ENCODE data around the gene ETFBKMT. TPM values are rescaled to one million over a fixed set of nuclear protein-coding genes. Genes with fewer than 3 reads are reported as not detected.
"Not testable (repeated sequence)": the region's sequence is repeated elsewhere in the genome, so short reads cannot be mapped to it uniquely, and the experiment has no call there.

ETFBKMT gene
- total and polyA plus RNA-seq, 5 donors: 3.9 to 6.9 (median 5.8) TPM

DNA sequence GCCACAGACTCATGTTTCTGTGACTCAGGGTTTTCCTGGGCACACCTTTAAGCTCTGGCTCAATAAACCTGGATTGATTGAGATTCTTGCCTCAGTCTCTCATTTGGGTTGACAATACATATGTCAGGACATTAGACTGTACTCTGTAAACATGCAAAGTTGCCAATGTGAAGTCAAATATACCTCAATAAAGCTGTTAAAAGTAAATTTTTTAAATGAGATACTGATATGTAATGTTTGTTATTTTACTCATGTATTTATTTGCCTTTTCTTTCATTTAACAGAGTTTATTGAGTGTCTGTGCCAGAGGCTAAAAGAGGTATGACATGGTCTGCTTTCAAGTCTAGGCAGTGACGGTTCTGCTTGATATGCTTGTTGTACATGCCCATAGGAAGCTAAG lies 3.7 kb upstream of the ETFBKMT start:
- WGBS: 79% methylated on average over 1 of the region's 1 CpG

DNA sequence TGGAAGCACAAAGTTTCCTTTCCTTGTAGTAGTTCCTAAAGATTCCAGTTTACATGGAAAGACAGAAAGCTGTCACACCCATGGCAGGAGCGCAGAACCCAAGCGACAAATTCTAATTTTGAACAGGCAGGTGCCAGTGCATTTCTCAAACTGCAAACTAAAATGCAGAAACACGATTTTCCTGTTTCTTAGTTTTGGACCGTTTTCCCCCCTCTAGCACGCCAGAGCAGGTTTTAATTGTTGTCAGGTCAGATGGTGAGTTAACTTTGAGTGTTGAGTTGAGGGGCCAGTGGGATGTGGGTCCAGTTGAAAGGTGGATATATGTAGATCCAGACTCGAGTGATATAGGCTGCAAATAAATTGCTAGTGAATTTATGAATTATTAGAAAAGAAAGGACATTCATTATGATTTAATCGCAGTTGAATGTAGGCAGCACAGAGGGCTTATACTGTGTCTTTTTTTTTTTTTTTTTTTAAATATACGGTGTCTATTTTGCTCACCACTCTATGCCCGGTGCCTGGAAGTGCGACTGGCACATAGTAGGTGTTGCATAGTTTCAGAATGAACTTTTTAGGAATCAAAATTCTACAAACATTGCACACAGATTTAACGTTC lies 909 bp upstream of the ETFBKMT start:
- H3K9me3 ChIP-seq (ENCODE audit: control insufficient read depth, low read length): no peaks in the 10 kb centered on the region
- 18% methylated on average over 11 of the region's 11 CpGs for WGBS

More for the DNA sequence above, 3.7 kb upstream of the ETFBKMT start:
- intact Hi-C loops (cut with DNase I): loop anchor here in 2 of 4 donors (10.0 kb wide), 2 partner anchors 649 to 999 kb away; no protein-coding TSS in a partner anchor
- no peak for DNase-seq
- no peak overlapping the region for H3K27ac ChIP-seq (ENCODE audit: low read length)
- H3K9me3 ChIP-seq (ENCODE audit: control insufficient read depth, low read length): no peaks in the 10 kb centered on the region
- H3K4me3 ChIP-seq (ENCODE audit: low read length): no peak overlapping the region
- ATAC-seq: no peak
- H3K4me1 ChIP-seq (ENCODE audit: control insufficient read depth, insufficient read depth, low read length): no peaks in the 10 kb centered on the region
- no peaks in the 10 kb centered on the region for H3K27me3 ChIP-seq (ENCODE audit: control insufficient read depth, insufficient read depth)

DNA sequence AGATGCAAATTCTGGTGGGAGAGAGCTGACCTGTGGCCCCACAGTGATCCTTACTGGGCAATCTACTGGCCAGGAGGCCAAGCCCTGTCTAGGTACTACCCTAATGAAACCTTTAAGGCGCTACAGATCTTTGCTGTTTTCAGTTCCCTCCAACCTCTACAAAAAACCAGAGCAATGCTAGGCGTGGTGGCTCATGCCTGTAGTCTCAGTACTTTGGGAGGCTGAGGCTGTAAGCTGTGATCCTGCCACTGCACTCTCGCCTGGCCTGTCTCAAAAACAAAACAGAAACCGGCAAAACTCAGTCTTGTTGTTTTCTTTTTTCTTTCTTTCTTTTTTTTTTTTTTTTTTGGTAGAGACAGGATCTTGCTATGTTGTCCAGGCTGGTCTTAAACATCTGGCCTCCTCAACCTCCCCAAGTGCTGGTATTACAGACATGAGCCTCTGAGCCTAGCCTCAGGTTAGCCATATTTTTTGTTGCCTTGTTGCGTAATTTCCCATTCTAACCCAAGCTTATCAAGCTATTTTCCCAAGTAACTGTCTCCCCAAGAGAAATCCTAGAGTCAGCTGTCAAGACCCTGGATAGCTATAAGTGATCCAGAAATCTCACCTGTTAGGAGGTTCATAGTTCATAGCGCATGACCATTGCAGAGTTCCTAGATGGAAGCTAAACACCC lies 2.8 kb downstream of the ETFBKMT start:
- Histone ChIP-seq H3K4me1 (ENCODE audit: control insufficient read depth, insufficient read depth, low read length) (no peaks in the 10 kb centered on the region), H3K4me3 (ENCODE audit: low read length) (no peak overlapping the region), H3K9me3 (ENCODE audit: control insufficient read depth, low read length) (no peaks in the 10 kb centered on the region), H3K27ac (ENCODE audit: low read length) (no peak overlapping the region), H3K27me3 (ENCODE audit: control insufficient read depth, insufficient read depth) (no peaks in the 10 kb centered on the region)
- DNase-seq (no peak), ATAC-seq (no peak)
- 97% methylated on average over 6 of the region's 6 CpGs for WGBS
- intact Hi-C loops (cut with DNase I): no loop called here

More for the DNA sequence above, 909 bp upstream of the ETFBKMT start:
- intact Hi-C loops (cut with DNase I): loop anchor here in 2 of 4 donors (10.0 kb wide), 2 partner anchors 646 to 996 kb away; no protein-coding TSS in a partner anchor
- Histone ChIP-seq H3K4me1 (ENCODE audit: control insufficient read depth, insufficient read depth, low read length) (no peaks in the 10 kb centered on the region), H3K27ac (ENCODE audit: low read length) (peak overlapping the region; percentile 97), H3K27me3 (ENCODE audit: control insufficient read depth, insufficient read depth) (no peaks in the 10 kb centered on the region), H3K4me3 (ENCODE audit: low read length) (peak overlapping the region; percentile 88)
- DNase-seq: no peak
- ATAC-seq: peak; percentile 8 to 28

DNA sequence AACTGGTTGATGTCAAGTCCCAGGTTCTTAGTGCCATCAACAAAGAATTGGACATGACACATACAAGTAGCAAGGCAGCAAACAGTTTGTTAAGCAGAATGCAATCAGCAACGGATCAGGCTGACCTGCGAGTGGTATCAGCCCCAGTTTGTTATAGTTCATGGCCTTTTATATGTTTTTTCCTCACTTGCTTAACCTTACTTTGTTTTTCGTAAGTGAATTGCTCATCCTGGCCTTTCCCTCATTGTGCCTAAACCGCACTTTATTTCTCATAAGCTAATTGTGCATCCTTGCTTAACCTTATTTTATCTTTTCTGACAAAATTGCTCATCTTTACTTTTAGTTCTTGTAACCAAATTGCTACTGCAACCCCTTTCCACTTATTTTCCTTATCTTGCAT lies 4.1 kb downstream of the ETFBKMT start:
- no peaks in the 10 kb centered on the region for H3K9me3 ChIP-seq (ENCODE audit: control insufficient read depth, low read length)
- no peaks in the 10 kb centered on the region for H3K4me1 ChIP-seq (ENCODE audit: control insufficient read depth, insufficient read depth, low read length)
- no peak for DNase-seq
- intact Hi-C loops (cut with DNase I): no loop called here
- WGBS: 85% methylated on average over 4 of the region's 4 CpGs
- no peaks in the 10 kb centered on the region for H3K27me3 ChIP-seq (ENCODE audit: control insufficient read depth, insufficient read depth)
- ATAC-seq: no peak
- no peak overlapping the region for H3K4me3 ChIP-seq (ENCODE audit: low read length)
- no peak overlapping the region for H3K27ac ChIP-seq (ENCODE audit: low read length)

DNA sequence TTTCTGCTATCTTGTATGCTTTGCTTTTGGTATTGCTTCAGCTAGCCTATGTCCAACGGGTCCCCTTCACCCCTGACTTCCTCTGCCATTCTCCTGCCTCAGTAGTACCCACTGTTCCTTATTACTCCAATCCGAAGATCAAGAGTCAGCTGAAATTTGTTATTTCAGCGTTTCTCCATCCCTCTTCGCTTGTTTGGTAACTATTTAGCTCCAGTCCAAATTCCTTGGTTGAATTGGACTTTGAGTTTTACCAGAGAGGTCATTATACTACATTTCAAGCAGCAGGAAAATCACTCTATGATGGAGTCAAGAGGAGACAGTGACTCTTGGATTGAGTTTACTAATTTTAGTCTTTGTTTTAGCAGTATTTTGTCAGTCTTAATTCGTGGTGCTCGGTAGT lies 4.5 kb downstream of the ETFBKMT start:
- Histone ChIP-seq H3K27ac (ENCODE audit: low read length) (no peak overlapping the region), H3K9me3 (ENCODE audit: control insufficient read depth, low read length) (no peaks in the 10 kb centered on the region), H3K27me3 (ENCODE audit: control insufficient read depth, insufficient read depth) (no peaks in the 10 kb centered on the region), H3K4me3 (ENCODE audit: low read length) (no peak overlapping the region), H3K4me1 (ENCODE audit: control insufficient read depth, insufficient read depth, low read length) (no peaks in the 10 kb centered on the region)
- intact Hi-C loops (cut with DNase I): no loop called here
- DNase-seq: no peak
- WGBS: 84% methylated on average over 6 of the region's 6 CpGs
- ATAC-seq: no peak

DNA sequence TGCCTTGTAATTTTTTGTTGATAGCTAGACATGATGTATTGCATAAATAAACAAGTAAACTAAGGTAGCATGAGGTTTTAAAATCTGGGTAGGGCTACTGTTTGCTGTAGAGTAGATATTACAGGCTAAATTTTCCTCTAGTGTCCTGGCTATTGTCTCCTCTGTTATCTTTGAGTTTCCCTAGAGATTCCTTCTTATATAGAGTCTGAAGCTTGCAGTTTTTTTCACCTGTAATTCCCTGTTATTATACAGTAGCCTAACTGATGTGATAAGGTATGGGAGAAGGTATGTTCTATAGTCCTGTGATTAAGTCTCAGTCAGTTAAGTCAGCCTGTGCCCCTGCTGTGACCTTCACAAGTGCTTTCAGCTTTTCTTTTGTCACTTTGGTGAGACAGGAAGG lies 9.5 kb downstream of the ETFBKMT start:
- Histone ChIP-seq H3K4me1 (ENCODE audit: control insufficient read depth, insufficient read depth, low read length) (no peaks in the 10 kb centered on the region), H3K27ac (ENCODE audit: low read length) (no peak overlapping the region), H3K27me3 (ENCODE audit: control insufficient read depth, insufficient read depth) (no peaks in the 10 kb centered on the region), H3K4me3 (ENCODE audit: low read length) (no peak overlapping the region), H3K9me3 (ENCODE audit: control insufficient read depth, low read length) (peaks cover 2% of the 10 kb centered on the region)
- ATAC-seq (no peak), DNase-seq (no peak)
- intact Hi-C loops (cut with DNase I): no loop called here

DNA sequence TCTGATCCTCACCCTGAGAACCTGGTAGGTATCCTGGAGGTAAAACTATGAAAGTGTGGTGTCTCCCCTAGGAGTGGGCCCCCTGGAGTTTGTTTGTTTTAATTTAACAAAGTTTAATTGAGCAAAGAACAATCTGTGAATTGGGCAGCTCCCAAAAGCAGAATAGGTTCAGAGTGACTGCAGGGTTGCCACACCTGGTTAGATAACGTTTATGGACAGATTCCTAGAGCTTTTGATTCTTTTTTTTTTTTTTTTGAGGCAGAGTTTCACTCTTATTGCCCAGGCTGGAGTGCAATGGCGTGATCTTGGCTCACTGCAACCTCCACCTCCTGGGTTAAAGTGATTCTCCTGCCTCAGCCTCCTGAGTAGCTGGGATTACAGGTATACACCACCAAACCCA lies 10.1 kb downstream of the ETFBKMT start:
- DNase-seq; H3K27ac ChIP-seq (ENCODE audit: low read length); H3K4me1 ChIP-seq (ENCODE audit: control insufficient read depth, insufficient read depth, low read length); intact Hi-C loops (cut with DNase I); H3K4me3 ChIP-seq (ENCODE audit: low read length); H3K9me3 ChIP-seq (ENCODE audit: control insufficient read depth, low read length); H3K27me3 ChIP-seq (ENCODE audit: control insufficient read depth, insufficient read depth); ATAC-seq: not testable (repeated sequence)
- 96% methylated on average over 2 of the region's 2 CpGs for WGBS

DNA sequence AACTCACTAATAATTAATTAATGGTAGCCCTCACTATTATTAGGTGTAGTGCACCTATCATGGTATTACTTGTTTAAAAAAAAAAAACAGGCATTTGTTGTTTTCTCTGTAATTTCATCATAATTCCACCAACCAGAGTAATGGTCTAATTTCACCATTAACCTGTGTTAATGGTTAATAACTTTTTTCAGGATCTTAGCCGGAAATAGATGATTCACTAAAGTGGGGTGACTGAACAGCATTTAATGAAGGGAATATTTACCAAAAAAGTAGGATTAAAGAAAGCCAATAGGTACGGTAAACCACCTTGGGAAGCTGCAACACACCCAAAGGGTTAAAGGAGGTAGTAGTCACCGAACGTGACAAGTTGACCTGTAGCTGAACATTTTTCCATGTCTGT lies 13.0 kb downstream of the ETFBKMT start:
- DNase-seq: no peak

DNA sequence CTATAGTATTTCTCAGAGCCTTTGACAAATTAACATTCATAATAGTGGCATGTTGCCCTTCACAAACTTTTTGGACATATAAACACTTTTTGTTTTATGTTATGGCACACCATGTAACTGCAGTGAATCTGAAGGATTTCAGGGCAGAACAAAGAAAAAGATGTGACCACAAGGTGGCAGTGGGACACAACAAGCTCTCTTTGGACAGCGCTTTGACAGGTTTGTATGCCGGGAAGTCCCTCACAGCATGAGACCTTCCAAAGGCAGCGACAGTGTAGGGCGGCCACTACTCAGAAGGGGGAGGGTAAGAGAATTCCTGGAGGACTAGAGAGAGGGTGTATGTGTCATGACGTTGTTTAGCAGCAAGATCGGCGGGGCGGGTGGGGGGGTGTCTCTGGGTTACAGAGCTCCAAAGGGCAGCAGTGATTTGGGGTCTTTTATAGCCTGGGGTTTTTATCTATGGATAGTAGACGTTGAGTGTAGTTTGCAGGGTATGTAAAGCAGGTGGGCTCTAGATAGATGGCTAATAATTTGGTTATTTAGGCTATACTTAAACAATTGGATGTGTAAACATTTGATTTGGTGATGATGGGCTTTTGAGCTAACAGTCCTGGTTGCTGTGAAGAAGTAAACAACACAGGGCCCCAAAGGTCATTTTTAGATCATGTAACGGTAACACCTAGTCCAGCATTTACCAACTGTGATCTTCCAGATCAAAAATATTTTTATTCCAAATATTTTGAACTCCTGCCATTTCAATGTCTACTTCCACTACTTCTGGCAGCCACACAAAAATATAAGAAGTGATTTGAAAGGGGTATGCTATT lies 22.9 kb downstream of the ETFBKMT start:
- no peaks in the 10 kb centered on the region for H3K27me3 ChIP-seq (ENCODE audit: control insufficient read depth, insufficient read depth)
- WGBS: 54% methylated on average over 10 of the region's 10 CpGs
- intact Hi-C loops (cut with DNase I): loop anchor here in 1 of 4 donors (10.0 kb wide), 1 partner anchor 632 kb away; no protein-coding TSS in a partner anchor
- H3K9me3 ChIP-seq (ENCODE audit: control insufficient read depth, low read length): peaks cover 2% of the 10 kb centered on the region
- no peak overlapping the region for H3K27ac ChIP-seq (ENCODE audit: low read length)
- H3K4me1 ChIP-seq (ENCODE audit: control insufficient read depth, insufficient read depth, low read length): no peaks in the 10 kb centered on the region
- peak; percentile 65 to 82 for ATAC-seq
- no peak overlapping the region for H3K4me3 ChIP-seq (ENCODE audit: low read length)
- DNase-seq: peak in 1 of 3 donors; percentile 28

More for the DNA sequence above, 13.0 kb downstream of the ETFBKMT start:
- no peaks in the 10 kb centered on the region for H3K4me1 ChIP-seq (ENCODE audit: control insufficient read depth, insufficient read depth, low read length)
- no peak overlapping the region for H3K27ac ChIP-seq (ENCODE audit: low read length)
- H3K27me3 ChIP-seq (ENCODE audit: control insufficient read depth, insufficient read depth): no peaks in the 10 kb centered on the region
- intact Hi-C loops (cut with DNase I): no loop called here
- H3K4me3 ChIP-seq (ENCODE audit: low read length): no peak overlapping the region
- ATAC-seq: no peak
- 92% methylated on average over 4 of the region's 4 CpGs for WGBS
- H3K9me3 ChIP-seq (ENCODE audit: control insufficient read depth, low read length): peaks cover 2% of the 10 kb centered on the region

DNA sequence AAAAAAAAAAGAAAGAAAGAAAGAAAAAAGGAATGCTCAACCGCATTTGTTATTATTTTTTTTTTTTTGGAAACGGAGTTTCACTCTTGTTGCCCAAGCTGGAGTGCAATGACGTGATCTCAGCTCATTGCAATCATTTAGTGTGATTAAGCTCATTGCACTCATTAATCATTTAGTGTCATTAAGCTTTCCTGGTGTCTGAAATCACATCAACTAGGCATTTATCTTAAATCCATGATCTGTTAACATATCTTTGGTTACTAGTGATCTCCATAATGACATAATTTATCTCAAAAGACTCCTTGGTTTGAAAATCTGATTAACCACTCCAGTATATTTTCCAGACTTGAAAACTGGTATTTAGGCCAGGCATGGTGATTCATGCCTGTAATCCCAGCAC lies 26.3 kb downstream of the ETFBKMT start:
- intact Hi-C loops (cut with DNase I): loop anchor here in 1 of 4 donors (10.0 kb wide), 1 partner anchor 629 kb away; no protein-coding TSS in a partner anchor
- WGBS: 98% methylated on average over 3 of the region's 3 CpGs
- H3K9me3 ChIP-seq (ENCODE audit: control insufficient read depth, low read length): peaks cover 2% of the 10 kb centered on the region
- ATAC-seq (no peak), DNase-seq (no peak)
- H3K27ac ChIP-seq (ENCODE audit: low read length): no peak overlapping the region
- H3K4me1 ChIP-seq (ENCODE audit: control insufficient read depth, insufficient read depth, low read length): no peaks in the 10 kb centered on the region
- no peak overlapping the region for H3K4me3 ChIP-seq (ENCODE audit: low read length)
- H3K27me3 ChIP-seq (ENCODE audit: control insufficient read depth, insufficient read depth): no peaks in the 10 kb centered on the region

DNA sequence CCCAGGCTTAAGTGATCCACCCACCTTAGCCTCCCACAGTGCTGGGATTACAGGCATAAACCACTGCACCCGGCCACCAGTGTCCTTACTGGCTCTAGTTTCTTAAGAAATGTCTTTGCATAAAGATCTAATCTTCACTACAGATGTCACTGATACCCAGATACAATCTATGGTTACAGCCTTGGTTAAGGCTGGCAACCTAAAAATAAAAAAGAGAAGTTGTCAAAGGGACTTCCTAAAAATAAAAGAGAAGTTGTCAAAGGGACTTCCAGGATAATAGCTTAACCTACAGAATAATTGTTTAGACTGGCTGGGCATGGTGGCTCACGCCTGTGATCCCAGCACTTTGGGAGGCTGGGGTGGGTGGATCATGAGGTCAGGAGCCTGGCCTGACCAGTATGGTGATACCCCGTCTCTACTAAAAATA lies 27.6 kb downstream of the ETFBKMT start:
- DNase-seq (no peak), ATAC-seq (peak; percentile 31 to 40)
- no peaks in the 10 kb centered on the region for H3K4me1 ChIP-seq (ENCODE audit: control insufficient read depth, insufficient read depth, low read length)
- H3K27ac ChIP-seq (ENCODE audit: low read length): no peak overlapping the region
- H3K27me3 ChIP-seq (ENCODE audit: control insufficient read depth, insufficient read depth): no peaks in the 10 kb centered on the region
- H3K9me3 ChIP-seq (ENCODE audit: control insufficient read depth, low read length): peaks cover 2% of the 10 kb centered on the region
- H3K4me3 ChIP-seq (ENCODE audit: low read length): no peak overlapping the region
- intact Hi-C loops (cut with DNase I): loop anchor here in 1 of 4 donors (10.0 kb wide), 1 partner anchor 628 kb away; no protein-coding TSS in a partner anchor
- 85% methylated on average over 3 of the region's 3 CpGs for WGBS

Measured in right cardiac atrium (tissue), 5 donors.